RWPE2 (cell line): ENCODE results near the gene RPL18A.

Source experiments
- ATAC-seq: fragments of 200-7000 bp; cut with Tn5 transposase; 3 replicates; pipeline ENCODE4 v1.9.1; 2021; ENCODE audit warnings: low read depth
- DNase-seq: peaks from one replicate; pipeline ENCODE4 v3.0.0-alpha.2; 2020; ENCODE audit warnings: low spot score
- H3K27ac ChIP-seq: fragments of 450-650 bp; 2 replicates; pipeline ENCODE4 v1.5.1; 2017; ENCODE audit warnings: mild to moderate bottlenecking; ENCODE audit not compliant: poor library complexity, severe bottlenecking
- H3K27me3 ChIP-seq: fragments of 250-450 bp; sonication (Bioruptor Pico); 2 replicates; pipeline ENCODE4 v1.5.1; 2021; ENCODE audit warnings: mild to moderate bottlenecking, moderate library complexity; ENCODE audit not compliant: insufficient read depth, poor library complexity, severe bottlenecking
- H3K36me3 ChIP-seq: fragments of 250-450 bp; sonication (Bioruptor Pico); 2 replicates; pipeline ENCODE4 v1.5.1; 2020; ENCODE audit warnings: low read depth, mild to moderate bottlenecking, moderate library complexity
- H3K4me1 ChIP-seq: fragments of 250-450 bp; sonication (Bioruptor Pico); 2 replicates; pipeline ENCODE4 v1.5.1; 2021; ENCODE audit warnings: mild to moderate bottlenecking, moderate library complexity; ENCODE audit not compliant: insufficient read depth, poor library complexity, severe bottlenecking
- H3K4me3 ChIP-seq: fragments of 250-450 bp; sonication (Bioruptor Pico); 2 replicates; pipeline ENCODE4 v1.5.1; 2021; ENCODE audit warnings: mild to moderate bottlenecking, moderate library complexity; ENCODE audit not compliant: severe bottlenecking
- H3K9me3 ChIP-seq: fragments of 250-450 bp; sonication (Bioruptor Pico); 2 replicates; pipeline ENCODE4 v1.5.1; 2021; ENCODE audit warnings: mild to moderate bottlenecking, moderate library complexity; ENCODE audit not compliant: severe bottlenecking
- CTCF ChIP-seq: fragments of 450-650 bp; IDR thresholded peaks from one replicate; pipeline ENCODE4 v1.5.1; 2017; ENCODE audit warnings: mild to moderate bottlenecking, moderate library complexity; ENCODE audit not compliant: poor library complexity, severe bottlenecking

RPL18A gene

DNA sequence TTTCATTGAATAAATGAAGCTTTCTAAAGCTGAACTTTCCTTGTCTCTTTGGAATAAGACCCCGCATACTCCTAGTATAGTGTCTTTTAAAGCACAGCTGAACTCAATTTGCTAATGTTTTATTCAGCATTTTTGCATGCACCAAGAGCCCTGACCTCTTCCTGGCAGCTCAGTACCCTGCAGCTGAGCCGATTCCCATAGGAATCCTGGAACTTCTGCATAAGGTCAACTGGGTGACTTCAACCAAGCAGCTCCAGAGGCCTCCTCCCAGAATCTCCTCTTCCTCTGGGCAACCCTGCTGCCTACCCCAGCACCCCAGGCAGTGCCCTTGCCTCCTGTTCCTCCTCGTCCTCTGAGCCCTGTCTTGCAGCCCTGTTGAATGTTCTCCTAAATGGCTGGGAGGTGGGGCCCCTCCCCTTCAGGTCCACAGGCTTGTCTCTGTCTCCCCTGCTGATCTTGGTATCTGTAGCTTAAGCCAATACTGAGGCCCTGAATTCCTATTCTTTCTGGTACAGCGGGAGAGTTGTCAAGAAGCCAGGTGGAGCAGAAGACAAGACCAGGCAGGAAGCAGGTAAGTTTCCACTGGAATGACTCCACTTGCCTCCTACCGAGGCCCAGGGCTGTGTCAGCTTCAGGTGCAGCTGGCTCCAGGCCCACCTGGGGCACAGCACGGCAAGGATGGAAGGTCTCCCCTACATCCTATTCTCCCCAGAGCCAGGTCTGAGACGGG lies 49.5 kb downstream of the RPL18A start:
- Histone ChIP-seq H3K9me3 (no peaks in the 10 kb centered on the region), H3K27me3 (no peaks in the 10 kb centered on the region), H3K4me3 (no peak overlapping the region), H3K4me1 (peaks cover 4% of the 10 kb centered on the region), H3K27ac (no peak overlapping the region), H3K36me3 (no peaks in the 10 kb centered on the region)
- DNase-seq = no peak
- TF ChIP-seq CTCF = no peak
- no peak for ATAC-seq

GRCh38 chr19:17910791-17911360 lies 51.2 kb downstream of the RPL18A start:
- no peak for ATAC-seq
- DNase-seq = no peak
- Histone ChIP-seq H3K4me3 (no peak overlapping the region), H3K27me3 (no peaks in the 10 kb centered on the region), H3K4me1 (peaks cover 6% of the 10 kb centered on the region), H3K27ac (no peak overlapping the region), H3K36me3 (no peaks in the 10 kb centered on the region), H3K9me3 (no peaks in the 10 kb centered on the region)
- no peak for TF ChIP-seq CTCF
